ENCODE measurements around the gene ALPL. TPM values are rescaled to one million over a fixed set of nuclear protein-coding genes. Genes with fewer than 3 reads are reported as not detected.
"Not testable (repeated sequence)": the region's sequence is repeated elsewhere in the genome, so short reads cannot be mapped to it uniquely, and the experiment has no call there.

The ALPL gene
- total RNA-seq, 1 experiment from 2014 or later: not detected

- no peak for DNase-seq
- Histone ChIP-seq H4K20me1 (ENCODE audit: insufficient read depth) (no peaks in the 10 kb centered on the region), H3K27me3 (ENCODE audit: insufficient read depth, low read depth) (no peaks in the 10 kb centered on the region), H3F3A (ENCODE audit: insufficient read depth, low read depth) (peaks cover 10% of the 10 kb centered on the region; the same call in 1 of the 2 replicates), H3K36me3 (ENCODE audit: low read depth) (no peaks in the 10 kb centered on the region), H3K4me2 (no peak overlapping the region), H3K4me3 (no peak overlapping the region), H3K79me2 (ENCODE audit: low read depth) (no peaks in the 10 kb centered on the region), H3K9me2 (ENCODE audit: insufficient read depth) (no peaks in the 10 kb centered on the region), H3K4me1 (replicated peaks; ENCODE audit: insufficient read depth) (peaks cover 35% of the 10 kb centered on the region), H3K9me3 (ENCODE audit: insufficient read depth, low read depth) (no peaks in the 10 kb centered on the region), H2AFZ (no peak overlapping the region), H3K27ac (no peak overlapping the region)
- no TSS peak for BruUV-seq (replicated peaks)
- ChIA-PET CTCF (no interaction called here), POLR2A (ENCODE audit: unreplicated experiment) (no interaction called here)
- TF ChIP-seq CTCF (conservative IDR thresholded peaks at IDR 0.05): no peak
- no peak for TF ChIP-seq EZH2 (IDR thresholded peaks at IDR 0.05; ENCODE audit: low read depth)
- intact Hi-C loops (cut with micrococcal nuclease; ENCODE audit: unreplicated experiment): no loop called here
Measured at GRCh38 chr1:21469581-21469980, 39.6 kb upstream of the ALPL start.

- no TSS peak for BruUV-seq (replicated peaks)
- H3K36me3 ChIP-seq (ENCODE audit: low read depth): no peaks in the 10 kb centered on the region
- no peak for DNase-seq
- H3K27ac ChIP-seq: no peak overlapping the region
- ChIA-PET POLR2A (ENCODE audit: unreplicated experiment) (no interaction called here), CTCF (no interaction called here)
- H3K4me1 ChIP-seq (replicated peaks; ENCODE audit: insufficient read depth): peaks cover 12% of the 10 kb centered on the region
- H3K9me2 ChIP-seq (ENCODE audit: insufficient read depth): no peaks in the 10 kb centered on the region
- H2AFZ ChIP-seq: no peak overlapping the region
- H3F3A ChIP-seq (ENCODE audit: insufficient read depth, low read depth): peaks cover 6% of the 10 kb centered on the region; the same call in 1 of the 2 replicates
- no peak for TF ChIP-seq EZH2 (IDR thresholded peaks at IDR 0.05; ENCODE audit: low read depth)
- TF ChIP-seq CTCF (conservative IDR thresholded peaks at IDR 0.05): no peak
- no peaks in the 10 kb centered on the region for H3K27me3 ChIP-seq (ENCODE audit: insufficient read depth, low read depth)
- no peak overlapping the region for H3K4me2 ChIP-seq
- no peak overlapping the region for H3K4me3 ChIP-seq
- H3K9me3 ChIP-seq (ENCODE audit: insufficient read depth, low read depth): no peaks in the 10 kb centered on the region
- H4K20me1 ChIP-seq (ENCODE audit: insufficient read depth): no peaks in the 10 kb centered on the region
- intact Hi-C loops (cut with micrococcal nuclease; ENCODE audit: unreplicated experiment): no loop called here
- H3K79me2 ChIP-seq (ENCODE audit: low read depth): no peaks in the 10 kb centered on the region
Measured at GRCh38 chr1:21472861-21473260, 36.4 kb upstream of the ALPL start.

- Histone ChIP-seq H3K4me1 (replicated peaks; ENCODE audit: insufficient read depth) (no peaks in the 10 kb centered on the region), H3F3A (ENCODE audit: insufficient read depth, low read depth) (no peaks in the 10 kb centered on the region), H3K4me2 (no peak overlapping the region), H3K9me3 (ENCODE audit: insufficient read depth, low read depth) (no peaks in the 10 kb centered on the region), H3K27ac (no peak overlapping the region), H3K4me3 (no peak overlapping the region), H3K36me3 (ENCODE audit: low read depth) (no peaks in the 10 kb centered on the region), H3K79me2 (ENCODE audit: low read depth) (no peaks in the 10 kb centered on the region), H4K20me1 (ENCODE audit: insufficient read depth) (no peaks in the 10 kb centered on the region), H3K9me2 (ENCODE audit: insufficient read depth) (no peaks in the 10 kb centered on the region), H3K27me3 (ENCODE audit: insufficient read depth, low read depth) (no peaks in the 10 kb centered on the region), H2AFZ (no peak overlapping the region)
- no TSS peak for BruUV-seq (replicated peaks)
- TF ChIP-seq EZH2 (IDR thresholded peaks at IDR 0.05; ENCODE audit: low read depth): no peak
- no peak for TF ChIP-seq CTCF (conservative IDR thresholded peaks at IDR 0.05)
- DNase-seq: no peak
- ChIA-PET CTCF (no interaction called here), POLR2A (ENCODE audit: unreplicated experiment) (no interaction called here)
- intact Hi-C loops (cut with micrococcal nuclease; ENCODE audit: unreplicated experiment): no loop called here
Measured at GRCh38 chr1:21478356-21478755, 30.9 kb upstream of the ALPL start.

- H3K4me2 ChIP-seq; CTCF ChIA-PET; H3K27me3 ChIP-seq (ENCODE audit: insufficient read depth, low read depth); POLR2A ChIA-PET (ENCODE audit: unreplicated experiment); H3K36me3 ChIP-seq (ENCODE audit: low read depth); H3K4me3 ChIP-seq; H3K9me2 ChIP-seq (ENCODE audit: insufficient read depth); H4K20me1 ChIP-seq (ENCODE audit: insufficient read depth); DNase-seq; H3K9me3 ChIP-seq (ENCODE audit: insufficient read depth, low read depth); BruUV-seq (replicated peaks); intact Hi-C loops (cut with micrococcal nuclease; ENCODE audit: unreplicated experiment); H3K79me2 ChIP-seq (ENCODE audit: low read depth); H3K27ac ChIP-seq; H2AFZ ChIP-seq; H3F3A ChIP-seq (ENCODE audit: insufficient read depth, low read depth); H3K4me1 ChIP-seq (replicated peaks; ENCODE audit: insufficient read depth): not testable (repeated sequence)
Measured at GRCh38 chr1:21483881-21484280, 25.3 kb upstream of the ALPL start.
